SK-N-SH treated with all-trans-retinoic acid at 6 μM for 48 hours (cell line): Measurements from ENCODE around the gene ACAA1.
"Not testable (repeated sequence)": the region's sequence is repeated elsewhere in the genome, so short reads cannot be mapped to it uniquely, and the experiment has no call there.

Experiments used
- ARNTL ChIP-seq: fragments of 450-650 bp; formaldehyde crosslinking; IDR thresholded peaks from 2 replicates; pipeline ENCODE4 v1.5.0; 2020; ENCODE audit warnings: low read depth, mild to moderate bottlenecking, moderate library complexity, borderline replicate concordance
- BACH2 ChIP-seq: fragments of 250-450 bp; sonication (Bioruptor Pico); IDR thresholded peaks from 2 replicates; pipeline ENCODE4 v1.9.0; 2021; ENCODE audit warnings: mild to moderate bottlenecking, borderline replicate concordance
- CREB5 ChIP-seq: fragments of 250-450 bp; sonication (Bioruptor Pico); IDR thresholded peaks from 2 replicates; pipeline ENCODE4 v1.5.1; 2020; ENCODE audit warnings: low read depth, mild to moderate bottlenecking, moderate library complexity
- CSDC2 ChIP-seq: fragments of 250-450 bp; sonication (Bioruptor Pico); IDR thresholded peaks from 2 replicates; pipeline ENCODE4 v1.5.0; 2020; ENCODE audit warnings: mild to moderate bottlenecking, moderate library complexity
- CSRNP3 ChIP-seq: fragments of 250-450 bp; sonication (Bioruptor Pico); IDR thresholded peaks from 2 replicates; pipeline ENCODE4 v1.5.1; 2021; ENCODE audit warnings: mild to moderate bottlenecking, moderate library complexity
- GLIS3 ChIP-seq: fragments of 250-450 bp; sonication (Bioruptor Pico); IDR thresholded peaks from 2 replicates; pipeline ENCODE4 v1.5.0; 2020; ENCODE audit warnings: mild to moderate bottlenecking, moderate library complexity
- RARB ChIP-seq: fragments of 250-450 bp; sonication (Bioruptor Pico); IDR thresholded peaks from 2 replicates; pipeline ENCODE4 v1.8.0; 2021; ENCODE audit warnings: mild to moderate bottlenecking, moderate library complexity
- ZC3H10 ChIP-seq: fragments of 250-450 bp; sonication (Bioruptor Pico); IDR thresholded peaks from 2 replicates; pipeline ENCODE4 v1.5.1; 2021; ENCODE audit warnings: mild to moderate bottlenecking, moderate library complexity
- ZFP3 ChIP-seq: fragments of 250-450 bp; sonication (Bioruptor Pico); IDR thresholded peaks from 2 replicates; pipeline ENCODE4 v1.5.0; 2020; ENCODE audit warnings: mild to moderate bottlenecking, moderate library complexity
- ZNF8 ChIP-seq: fragments of 450-650 bp; formaldehyde crosslinking; IDR thresholded peaks from 2 replicates; pipeline ENCODE4 v1.5.0; 2020; ENCODE audit warnings: mild to moderate bottlenecking, moderate library complexity
- TF ChIP-seq, protein P1 (sequence below): fragments of 250-450 bp; sonication (Bioruptor Pico); IDR thresholded peaks from 2 replicates; pipeline ENCODE4 v1.8.0; 2020; ENCODE audit warnings: mild to moderate bottlenecking, moderate library complexity, borderline replicate concordance

GRCh38 chr3:38087278-38087677 lies 49.6 kb downstream of the ACAA1 start:
- not testable (repeated sequence) for TF ChIP-seq ARNTL (CRISPR knock-in tag); CREB5 (CRISPR knock-in tag); ZFP3; ZNF8 (CRISPR knock-in tag); ZC3H10 (CRISPR knock-in tag); CSRNP3; RARB; CSDC2 (CRISPR knock-in tag); GLIS3 (CRISPR knock-in tag); BACH2 (CRISPR knock-in tag)
- TF ChIP-seq, protein P1, sequence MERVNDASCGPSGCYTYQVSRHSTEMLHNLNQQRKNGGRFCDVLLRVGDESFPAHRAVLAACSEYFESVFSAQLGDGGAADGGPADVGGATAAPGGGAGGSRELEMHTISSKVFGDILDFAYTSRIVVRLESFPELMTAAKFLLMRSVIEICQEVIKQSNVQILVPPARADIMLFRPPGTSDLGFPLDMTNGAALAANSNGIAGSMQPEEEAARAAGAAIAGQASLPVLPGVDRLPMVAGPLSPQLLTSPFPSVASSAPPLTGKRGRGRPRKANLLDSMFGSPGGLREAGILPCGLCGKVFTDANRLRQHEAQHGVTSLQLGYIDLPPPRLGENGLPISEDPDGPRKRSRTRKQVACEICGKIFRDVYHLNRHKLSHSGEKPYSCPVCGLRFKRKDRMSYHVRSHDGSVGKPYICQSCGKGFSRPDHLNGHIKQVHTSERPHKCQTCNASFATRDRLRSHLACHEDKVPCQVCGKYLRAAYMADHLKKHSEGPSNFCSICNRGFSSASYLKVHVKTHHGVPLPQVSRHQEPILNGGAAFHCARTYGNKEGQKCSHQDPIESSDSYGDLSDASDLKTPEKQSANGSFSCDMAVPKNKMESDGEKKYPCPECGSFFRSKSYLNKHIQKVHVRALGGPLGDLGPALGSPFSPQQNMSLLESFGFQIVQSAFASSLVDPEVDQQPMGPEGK (CRISPR knock-in tag), result not testable (repeated sequence)
